ENCODE results near the gene SNAP47.

Gene SNAP47

GRCh38 chr1:227767401-227768124 is 32.3 kb downstream of the SNAP47 start:
- no peak for DNase-seq (ENCODE audit: low read depth in 2 of 2)

- no peak for DNase-seq (ENCODE audit: low read depth in 2 of 2)
Measured at GRCh38 chr1:227768125-227768439, 32.8 kb downstream of the SNAP47 start.

GRCh38 chr1:227768640-227769039 is 33.4 kb downstream of the SNAP47 start:
- DNase-seq (ENCODE audit: low read depth in 2 of 2) = no peak

- peak in 1 of 2 experiments; percentile 45 for DNase-seq (ENCODE audit: low read depth in 2 of 2)
Measured at GRCh38 chr1:227769047-227769935, 34.1 kb downstream of the SNAP47 start.

- DNase-seq (ENCODE audit: low read depth in 2 of 2) = no peak
Measured at GRCh38 chr1:227769936-227770494, 34.8 kb downstream of the SNAP47 start.

- no peak for DNase-seq (ENCODE audit: low read depth in 2 of 2)
Measured at GRCh38 chr1:227770812-227771211, 35.6 kb downstream of the SNAP47 start.

GRCh38 chr1:227771326-227771725 is 36.1 kb downstream of the SNAP47 start:
- no peak for DNase-seq (ENCODE audit: low read depth in 2 of 2)

- DNase-seq (ENCODE audit: low read depth in 2 of 2) = no peak
Measured at GRCh38 chr1:227771771-227772170, 36.5 kb downstream of the SNAP47 start.

- DNase-seq (ENCODE audit: low read depth in 2 of 2) = no peak
Measured at GRCh38 chr1:227773558-227773957, 38.3 kb downstream of the SNAP47 start.

GRCh38 chr1:227774051-227774731 is 39.0 kb downstream of the SNAP47 start:
- DNase-seq (ENCODE audit: low read depth in 2 of 2) = no peak

GRCh38 chr1:227774821-227775661 is 39.8 kb downstream of the SNAP47 start:
- DNase-seq (ENCODE audit: low read depth in 2 of 2) = peak; percentile 88 to 89

GRCh38 chr1:227775841-227776240 is 40.6 kb downstream of the SNAP47 start:
- DNase-seq (ENCODE audit: low read depth in 2 of 2) = no peak

GRCh38 chr1:227776331-227776771 is 41.1 kb downstream of the SNAP47 start:
- DNase-seq (ENCODE audit: low read depth in 2 of 2) = peak; percentile 42

- no peak for DNase-seq (ENCODE audit: low read depth in 2 of 2)
Measured at GRCh38 chr1:227777156-227777555, 41.9 kb downstream of the SNAP47 start.

- DNase-seq (ENCODE audit: low read depth in 2 of 2) = no peak
Measured at GRCh38 chr1:227777646-227778045, 42.4 kb downstream of the SNAP47 start.

GRCh38 chr1:227778401-227778947 is 43.2 kb downstream of the SNAP47 start:
- DNase-seq (ENCODE audit: low read depth in 2 of 2) = no peak

GRCh38 chr1:227779021-227779441 is 43.8 kb downstream of the SNAP47 start:
- DNase-seq (ENCODE audit: low read depth in 2 of 2) = no peak

GRCh38 chr1:227779685-227780084 is 44.5 kb downstream of the SNAP47 start:
- no peak for DNase-seq (ENCODE audit: low read depth in 2 of 2)

- no peak for DNase-seq (ENCODE audit: low read depth in 2 of 2)
Measured at GRCh38 chr1:227780101-227781044, 45.1 kb downstream of the SNAP47 start.
